ENCODE measurements around the gene EEF2. TPM values are rescaled to one million over a fixed set of nuclear protein-coding genes. Genes with fewer than 3 reads are reported as not detected.

The EEF2 gene
- total and polyA plus RNA-seq, 12 donors = 752 to 3,482 (median 2,119) TPM

DNA sequence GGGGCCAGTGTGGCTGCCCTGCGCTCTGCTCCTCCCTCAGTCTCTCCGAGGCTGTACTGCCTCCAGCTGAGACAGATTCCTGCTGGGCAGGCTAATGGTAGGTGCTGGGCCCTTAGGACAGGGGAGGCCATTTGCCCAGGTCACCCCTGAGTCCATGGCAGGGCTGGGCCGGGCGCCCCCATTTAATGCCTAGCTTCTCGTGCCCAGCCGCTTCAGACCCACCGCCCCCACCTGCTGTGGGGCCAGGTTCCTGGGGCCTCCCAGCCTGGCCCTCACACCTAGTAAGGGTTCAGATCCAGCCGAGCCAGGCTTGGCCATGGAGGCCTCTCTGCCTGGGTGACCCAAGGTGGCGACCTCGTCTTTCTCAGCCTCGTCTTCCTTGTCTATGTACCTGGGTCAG lies 40.1 kb upstream of the EEF2 start:
- H3K27ac ChIP-seq = no peak overlapping the region
- no peak for DNase-seq
- no peaks in the 10 kb centered on the region for H3K9me3 ChIP-seq (replicated peaks in 1 of 3)
- H3K36me3 ChIP-seq (replicated peaks in 1 of 2) = peaks cover 0 to 20% of the 10 kb centered on the region in 2 donors
- H3K4me3 ChIP-seq = no peak overlapping the region
- intact Hi-C loops (cut with DNase I) = no loop called here
- peaks cover 0 to 6% of the 10 kb centered on the region in 2 donors for H3K4me1 ChIP-seq (replicated peaks in 1 of 2)
- no peaks in the 10 kb centered on the region for H3K27me3 ChIP-seq
- 65 to 70% (median 68%) methylated on average over 9 to 11 of the region's 11 CpGs for WGBS, 4 donors
- no peak for TF ChIP-seq POLR2A (IDR thresholded peaks at IDR 0.05)
- TF ChIP-seq, protein P1, sequence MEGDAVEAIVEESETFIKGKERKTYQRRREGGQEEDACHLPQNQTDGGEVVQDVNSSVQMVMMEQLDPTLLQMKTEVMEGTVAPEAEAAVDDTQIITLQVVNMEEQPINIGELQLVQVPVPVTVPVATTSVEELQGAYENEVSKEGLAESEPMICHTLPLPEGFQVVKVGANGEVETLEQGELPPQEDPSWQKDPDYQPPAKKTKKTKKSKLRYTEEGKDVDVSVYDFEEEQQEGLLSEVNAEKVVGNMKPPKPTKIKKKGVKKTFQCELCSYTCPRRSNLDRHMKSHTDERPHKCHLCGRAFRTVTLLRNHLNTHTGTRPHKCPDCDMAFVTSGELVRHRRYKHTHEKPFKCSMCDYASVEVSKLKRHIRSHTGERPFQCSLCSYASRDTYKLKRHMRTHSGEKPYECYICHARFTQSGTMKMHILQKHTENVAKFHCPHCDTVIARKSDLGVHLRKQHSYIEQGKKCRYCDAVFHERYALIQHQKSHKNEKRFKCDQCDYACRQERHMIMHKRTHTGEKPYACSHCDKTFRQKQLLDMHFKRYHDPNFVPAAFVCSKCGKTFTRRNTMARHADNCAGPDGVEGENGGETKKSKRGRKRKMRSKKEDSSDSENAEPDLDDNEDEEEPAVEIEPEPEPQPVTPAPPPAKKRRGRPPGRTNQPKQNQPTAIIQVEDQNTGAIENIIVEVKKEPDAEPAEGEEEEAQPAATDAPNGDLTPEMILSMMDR (IDR thresholded peaks at IDR 0.05) = no peak

DNA sequence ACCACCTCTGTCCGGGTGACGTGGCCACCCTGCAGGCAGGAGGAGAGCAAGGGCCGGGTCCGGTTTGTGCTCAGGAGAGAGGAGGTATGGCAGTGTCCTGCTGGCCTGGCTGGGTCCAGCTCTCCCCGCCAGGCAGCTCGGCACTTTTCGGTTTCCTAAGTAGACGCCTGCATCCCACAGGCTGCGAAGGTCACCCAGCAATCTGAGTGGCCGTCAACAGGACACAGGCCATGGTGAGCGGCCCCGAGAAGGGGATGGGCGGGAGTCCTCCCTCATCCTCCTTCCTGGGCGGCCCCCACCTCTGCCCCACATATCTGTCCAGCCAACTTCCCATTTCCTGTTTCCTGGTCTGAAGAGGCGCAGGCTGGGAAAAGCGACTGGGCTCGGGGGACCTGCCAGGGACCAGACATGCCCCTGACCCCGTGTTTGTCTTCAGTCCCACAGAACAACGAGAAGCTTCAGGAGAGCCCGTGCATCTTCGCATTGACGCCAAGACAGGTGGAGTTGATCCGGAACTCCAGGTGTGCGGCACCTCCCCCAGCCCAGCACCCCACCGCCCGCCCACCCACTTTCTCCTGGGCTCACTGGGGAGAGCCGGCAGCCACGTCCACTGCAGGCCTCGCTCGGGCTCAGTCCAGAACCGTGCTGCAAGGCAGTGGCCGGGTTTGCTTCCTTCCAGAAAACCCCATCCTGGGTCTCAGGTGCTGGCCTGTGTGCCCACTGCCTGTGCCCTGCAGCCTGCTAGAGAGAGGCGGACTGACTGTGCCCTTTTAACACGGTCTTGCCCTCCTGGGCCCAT lies 38.5 kb upstream of the EEF2 start:
- Histone ChIP-seq H3K36me3 (replicated peaks in 1 of 2) (peaks cover 0 to 15% of the 10 kb centered on the region in 2 donors), H3K27me3 (no peaks in the 10 kb centered on the region), H3K4me3 (no peak overlapping the region), H3K4me1 (replicated peaks in 1 of 2) (peaks cover 9 to 15% of the 10 kb centered on the region in 2 donors), H3K27ac (peak overlapping the region in 2 of 5 donors; percentile 26 to 78), H3K9me3 (replicated peaks in 1 of 3) (no peaks in the 10 kb centered on the region)
- no peak for TF ChIP-seq POLR2A (IDR thresholded peaks at IDR 0.05)
- TF ChIP-seq, protein P1 (IDR thresholded peaks at IDR 0.05) = no peak
- intact Hi-C loops (cut with DNase I) = no loop called here
- 66 to 77% (median 73%) methylated on average over 14 to 34 of the region's 34 CpGs for WGBS, 4 donors
- DNase-seq = peak in 3 of 7 donors; percentile 11 to 62 (median 46)

DNA sequence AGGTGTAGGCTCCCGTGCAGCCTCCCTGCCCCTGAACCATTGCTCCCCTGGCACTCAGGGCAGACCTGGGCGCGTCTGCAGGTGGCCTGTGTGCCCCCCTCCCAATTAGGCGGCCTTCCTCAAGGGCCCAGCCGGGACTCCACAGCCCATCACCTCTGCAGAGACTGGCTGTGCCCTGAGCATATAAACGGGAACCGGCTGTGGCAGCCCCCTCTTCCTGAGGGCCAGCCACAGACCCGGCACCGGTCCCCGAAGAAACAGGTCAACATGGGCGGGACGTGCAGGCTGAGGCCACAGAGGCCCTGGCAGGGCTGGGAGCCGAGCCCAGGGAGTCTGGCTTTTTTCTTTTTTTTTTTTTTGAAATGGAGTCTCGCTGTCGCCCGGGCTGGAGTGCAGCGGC lies 34.3 kb upstream of the EEF2 start:
- 36 to 38% (median 36%) methylated on average over 8 to 17 of the region's 17 CpGs for WGBS, 4 donors
- H3K27ac ChIP-seq = peak overlapping the region in 2 of 5 donors; percentile 42 to 62
- H3K27me3 ChIP-seq = no peaks in the 10 kb centered on the region
- peak in 5 of 7 donors; percentile 42 to 92 (median 72) for DNase-seq
- no peak for TF ChIP-seq POLR2A (IDR thresholded peaks at IDR 0.05)
- TF ChIP-seq, protein P1 (IDR thresholded peaks at IDR 0.05) = no peak
- peaks cover 27 to 37% of the 10 kb centered on the region in 2 donors for H3K4me1 ChIP-seq (replicated peaks in 1 of 2)
- no peaks in the 10 kb centered on the region for H3K9me3 ChIP-seq (replicated peaks in 1 of 3)
- H3K4me3 ChIP-seq = no peak overlapping the region
- H3K36me3 ChIP-seq (replicated peaks in 1 of 2) = peaks cover 0 to 9% of the 10 kb centered on the region in 2 donors
- intact Hi-C loops (cut with DNase I) = loop anchor here in 1 of 2 donors (10.0 kb wide), 1 partner anchor 185 kb away; no protein-coding TSS in a partner anchor

DNA sequence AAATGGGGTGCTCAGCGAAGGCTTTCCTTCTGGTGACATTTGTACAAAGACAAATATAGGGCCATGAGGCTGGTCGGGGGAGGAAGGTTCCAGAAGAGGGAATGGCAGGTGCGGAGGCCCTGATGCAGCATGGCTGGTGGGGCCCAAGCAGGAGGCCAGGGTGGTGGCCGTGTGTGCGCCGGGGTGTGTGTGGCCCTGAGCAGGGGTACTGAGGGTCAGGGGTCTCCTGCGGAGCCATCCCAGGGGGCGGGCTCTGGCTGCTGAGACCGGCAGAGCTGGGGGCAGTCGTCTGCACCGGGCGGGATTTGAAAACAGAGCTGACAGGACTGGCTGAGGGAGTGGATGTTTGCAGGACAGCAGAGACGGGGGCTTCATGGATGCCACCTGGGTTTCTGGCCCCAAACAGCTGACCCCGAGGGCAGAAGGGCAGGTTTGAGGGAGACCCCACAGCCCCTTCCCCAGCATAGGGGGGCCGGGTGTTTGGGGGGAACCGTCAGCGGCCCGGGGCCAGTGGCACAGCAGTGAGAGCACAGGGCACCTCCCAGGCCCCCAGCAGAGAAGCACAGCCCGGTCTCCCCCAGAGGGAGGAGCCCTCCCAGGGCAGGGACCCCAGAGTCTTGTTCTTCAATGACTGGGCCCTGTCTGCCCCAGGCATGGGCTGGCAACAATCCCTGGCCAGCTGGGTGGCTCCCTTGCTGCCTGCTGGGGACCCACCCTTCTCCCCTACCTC lies 33.7 kb upstream of the EEF2 start:
- intact Hi-C loops (cut with DNase I) = loop anchor here in 1 of 2 donors (10.0 kb wide), 1 partner anchor 186 kb away; no protein-coding TSS in a partner anchor
- Histone ChIP-seq H3K27ac (peak overlapping the region in 2 of 5 donors; percentile 42 to 62), H3K27me3 (no peaks in the 10 kb centered on the region), H3K4me1 (replicated peaks in 1 of 2) (peaks cover 33 to 44% of the 10 kb centered on the region in 2 donors), H3K9me3 (replicated peaks in 1 of 3) (no peaks in the 10 kb centered on the region), H3K4me3 (no peak overlapping the region), H3K36me3 (replicated peaks in 1 of 2) (peaks cover 0 to 7% of the 10 kb centered on the region in 2 donors)
- 84 to 99% (median 87%) methylated on average over 6 to 19 of the region's 19 CpGs for WGBS, 4 donors
- peak in 1 of 7 donors; percentile 7 for DNase-seq
- TF ChIP-seq POLR2A (IDR thresholded peaks at IDR 0.05) = no peak
- TF ChIP-seq, protein P1 (IDR thresholded peaks at IDR 0.05) = no peak

Measured in adrenal gland (tissue), 12 donors.